Upper lobe of right lung (tissue), 1 donor: Measurements from ENCODE around the gene PSAT1. TPM values are rescaled to one million over a fixed set of nuclear protein-coding genes. Genes with fewer than 3 reads are reported as not detected.

ENCODE experiments used
- ATAC-seq: fragments of 200-7000 bp; cut with Tn5 transposase; one replicate; pipeline ENCODE4 v1.9.1; 2020; ENCODE audit warnings: mild to moderate bottlenecking, moderate library complexity
- DNase-seq: peaks from one replicate; pipeline ENCODE4 v3.0.0-alpha.2; 2020
- H3K27ac ChIP-seq: fragments of 200-600 bp; one replicate; pipeline ENCODE4 v1.8.0; 2022
- H3K27me3 ChIP-seq: fragments of 200-600 bp; one replicate; pipeline ENCODE4 v1.8.0; 2022; ENCODE audit warnings: mild to moderate bottlenecking
- H3K36me3 ChIP-seq: fragments of 200-600 bp; one replicate; pipeline ENCODE4 v1.8.0; 2022
- H3K4me1 ChIP-seq: fragments of 200-600 bp; one replicate; pipeline ENCODE4 v1.8.0; 2022
- H3K4me3 ChIP-seq: fragments of 200-600 bp; one replicate; pipeline ENCODE4 v1.8.0; 2022; ENCODE audit warnings: mild to moderate bottlenecking
- H3K9me3 ChIP-seq: fragments of 200-600 bp; one replicate; pipeline ENCODE4 v1.8.0; 2022
- intact Hi-C: fragments of 100-400 bp; cut with DNase I; formaldehyde crosslinking; loops from one replicate; pipeline ENCODE4 v1.11.0; 2022
- total RNA-seq: library from RNA; stranded (reverse); fragmentation: NEBNext Ultra II Directional; extraction: Animal tissue kit (Norgen Biotek cat#: 25700); gene quantifications from one replicate; pipeline ENCODE4 v1.2.1, GENCODE V29; 2021
- TF ChIP-seq, protein P1 (sequence below): fragments of 200-600 bp; IDR thresholded peaks from one replicate; pipeline ENCODE4 v1.8.0; 2022; ENCODE audit warnings: antibody characterized with exemption
- donor health status: DM: no; HTN: yes; CAD: no; lungs with severe emphysema.

The PSAT1 gene
- total RNA-seq, 1 donor from 2014 or later = 8.2 TPM

DNA sequence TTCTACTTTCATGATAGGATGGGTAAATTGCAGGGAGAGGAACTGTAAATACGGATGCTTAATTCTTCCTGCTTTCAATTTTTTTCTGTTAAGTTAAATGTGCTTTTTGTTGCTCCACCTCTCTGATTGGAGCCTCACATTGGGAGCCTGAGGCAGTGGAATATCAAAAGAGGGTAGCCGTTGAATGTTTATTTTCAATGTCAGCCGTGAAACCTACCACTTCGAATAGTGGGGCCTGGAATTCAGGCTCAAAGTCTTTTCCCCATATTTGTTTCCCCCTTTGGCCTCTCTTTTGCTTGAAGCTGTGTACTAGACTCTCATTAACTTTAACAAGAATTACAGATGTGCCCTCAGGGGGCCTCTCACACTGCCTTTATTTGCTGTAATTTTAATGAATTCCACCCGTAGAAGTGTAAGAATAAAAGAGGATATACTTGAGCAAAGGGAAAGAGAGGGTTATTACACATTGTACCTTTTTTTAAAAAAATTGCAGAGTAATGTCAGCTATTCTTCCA, 29.0 kb downstream of the PSAT1 start:
- Histone ChIP-seq H3K27ac (no peak overlapping the region), H3K27me3 (no peaks in the 10 kb centered on the region), H3K36me3 (no peaks in the 10 kb centered on the region), H3K4me1 (no peaks in the 10 kb centered on the region), H3K4me3 (no peak overlapping the region), H3K9me3 (no peaks in the 10 kb centered on the region)
- intact Hi-C loops = no loop called here
- no peak for ATAC-seq
- TF ChIP-seq, protein P1, sequence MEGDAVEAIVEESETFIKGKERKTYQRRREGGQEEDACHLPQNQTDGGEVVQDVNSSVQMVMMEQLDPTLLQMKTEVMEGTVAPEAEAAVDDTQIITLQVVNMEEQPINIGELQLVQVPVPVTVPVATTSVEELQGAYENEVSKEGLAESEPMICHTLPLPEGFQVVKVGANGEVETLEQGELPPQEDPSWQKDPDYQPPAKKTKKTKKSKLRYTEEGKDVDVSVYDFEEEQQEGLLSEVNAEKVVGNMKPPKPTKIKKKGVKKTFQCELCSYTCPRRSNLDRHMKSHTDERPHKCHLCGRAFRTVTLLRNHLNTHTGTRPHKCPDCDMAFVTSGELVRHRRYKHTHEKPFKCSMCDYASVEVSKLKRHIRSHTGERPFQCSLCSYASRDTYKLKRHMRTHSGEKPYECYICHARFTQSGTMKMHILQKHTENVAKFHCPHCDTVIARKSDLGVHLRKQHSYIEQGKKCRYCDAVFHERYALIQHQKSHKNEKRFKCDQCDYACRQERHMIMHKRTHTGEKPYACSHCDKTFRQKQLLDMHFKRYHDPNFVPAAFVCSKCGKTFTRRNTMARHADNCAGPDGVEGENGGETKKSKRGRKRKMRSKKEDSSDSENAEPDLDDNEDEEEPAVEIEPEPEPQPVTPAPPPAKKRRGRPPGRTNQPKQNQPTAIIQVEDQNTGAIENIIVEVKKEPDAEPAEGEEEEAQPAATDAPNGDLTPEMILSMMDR = no peak
- DNase-seq = no peak

DNA sequence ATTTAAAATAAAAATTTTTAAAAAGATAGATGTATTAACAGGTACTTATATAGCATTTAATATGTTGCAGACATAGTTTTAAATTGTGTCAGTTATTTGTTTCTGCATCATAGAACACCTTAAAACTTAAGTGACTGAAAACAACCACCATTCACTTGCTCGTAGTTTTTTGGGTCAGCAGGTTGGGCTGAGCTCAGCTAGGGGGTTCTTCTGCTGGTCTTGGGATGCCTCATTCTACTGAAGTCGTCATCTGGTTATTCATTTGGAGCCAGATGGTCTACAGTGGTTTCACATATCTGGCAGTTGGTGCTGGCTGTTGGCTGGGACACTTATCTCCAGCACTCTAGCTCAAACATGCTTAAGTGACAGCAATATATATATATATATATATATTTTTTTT, 29.6 kb downstream of the PSAT1 start:
- no peak for DNase-seq
- no peak overlapping the region for H3K27ac ChIP-seq
- intact Hi-C loops = no loop called here
- no peaks in the 10 kb centered on the region for H3K36me3 ChIP-seq
- no peak for ATAC-seq
- no peaks in the 10 kb centered on the region for H3K9me3 ChIP-seq
- no peak overlapping the region for H3K4me3 ChIP-seq
- TF ChIP-seq, protein P1 = no peak
- H3K4me1 ChIP-seq = no peaks in the 10 kb centered on the region
- H3K27me3 ChIP-seq = no peaks in the 10 kb centered on the region

DNA sequence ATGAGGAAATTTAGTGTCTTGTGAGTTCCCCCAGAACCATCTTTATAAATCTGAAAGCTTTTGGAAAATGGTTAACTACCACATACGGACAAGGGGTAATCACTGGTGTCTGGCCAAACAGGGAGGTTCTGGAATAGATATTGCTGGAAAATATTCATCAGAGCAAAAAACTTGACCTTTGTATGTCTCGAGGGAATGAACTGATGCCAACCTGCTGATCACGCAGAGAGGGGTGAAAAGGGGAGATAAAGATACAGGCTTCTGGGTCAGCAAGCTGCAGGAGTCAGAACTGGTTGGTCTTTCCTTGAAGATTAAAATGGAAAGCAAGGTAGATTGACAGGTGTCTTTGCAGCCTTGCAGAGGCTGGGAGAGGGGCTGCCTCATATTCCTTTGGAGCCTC, 35.5 kb downstream of the PSAT1 start:
- TF ChIP-seq, protein P1 = no peak

DNA sequence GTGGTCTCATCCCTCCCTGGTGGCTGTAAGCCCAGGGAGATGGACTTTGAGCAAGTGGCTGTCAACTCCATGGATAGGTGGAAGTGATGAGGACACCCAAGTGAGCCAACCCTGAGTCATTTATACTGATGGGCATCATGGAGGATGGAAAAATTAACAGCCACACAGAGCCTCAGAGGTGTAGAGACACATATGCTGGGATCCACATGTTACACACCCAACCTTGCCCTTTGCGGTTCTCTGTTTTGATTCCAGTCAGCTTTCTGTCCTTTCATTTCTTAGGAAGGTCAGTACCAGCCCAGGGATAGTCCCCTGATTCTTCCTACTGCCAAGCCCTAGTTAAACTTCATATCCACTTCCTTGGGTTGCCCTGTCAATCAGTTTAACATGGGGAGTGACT, 51.9 kb downstream of the PSAT1 start:
- no peak overlapping the region for H3K4me3 ChIP-seq
- H3K36me3 ChIP-seq = no peaks in the 10 kb centered on the region
- TF ChIP-seq, protein P1 = no peak
- intact Hi-C loops = no loop called here
- H3K27ac ChIP-seq = no peak overlapping the region
- ATAC-seq (no peak), DNase-seq (no peak)
- H3K9me3 ChIP-seq = peaks cover 4% of the 10 kb centered on the region
- no peaks in the 10 kb centered on the region for H3K4me1 ChIP-seq
- no peaks in the 10 kb centered on the region for H3K27me3 ChIP-seq

More for the DNA sequence above, 35.5 kb downstream of the PSAT1 start:
- H3K9me3 ChIP-seq = no peaks in the 10 kb centered on the region
- no peaks in the 10 kb centered on the region for H3K36me3 ChIP-seq
- DNase-seq (no peak), ATAC-seq (no peak)
- H3K4me1 ChIP-seq = no peaks in the 10 kb centered on the region
- H3K27me3 ChIP-seq = no peaks in the 10 kb centered on the region
- H3K27ac ChIP-seq = no peak overlapping the region
- intact Hi-C loops = no loop called here
- H3K4me3 ChIP-seq = no peak overlapping the region

DNA sequence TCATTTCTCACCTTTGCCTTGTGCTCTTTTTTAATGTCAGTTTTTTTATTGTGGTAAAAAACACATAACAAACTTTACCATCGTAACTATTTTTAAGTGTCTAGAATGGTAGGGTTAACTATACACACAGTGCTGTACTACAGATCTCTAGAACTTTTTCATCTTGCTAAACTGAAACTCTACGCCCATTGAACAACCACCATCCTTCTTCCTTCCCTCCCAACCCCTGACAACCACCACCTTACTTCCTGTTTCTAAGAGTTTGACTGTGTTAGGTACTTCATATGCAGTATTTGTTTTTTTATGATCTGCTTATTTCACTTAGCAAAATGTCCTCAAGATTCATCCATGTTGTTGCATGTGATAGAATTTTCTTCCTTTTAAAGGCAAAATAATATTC, 54.9 kb downstream of the PSAT1 start:
- intact Hi-C loops = no loop called here
- no peaks in the 10 kb centered on the region for H3K27me3 ChIP-seq
- TF ChIP-seq, protein P1 = no peak
- DNase-seq (no peak), ATAC-seq (no peak)
- no peaks in the 10 kb centered on the region for H3K4me1 ChIP-seq
- H3K27ac ChIP-seq = no peak overlapping the region
- H3K9me3 ChIP-seq = peaks cover 4% of the 10 kb centered on the region
- H3K36me3 ChIP-seq = no peaks in the 10 kb centered on the region
- H3K4me3 ChIP-seq = no peak overlapping the region

DNA sequence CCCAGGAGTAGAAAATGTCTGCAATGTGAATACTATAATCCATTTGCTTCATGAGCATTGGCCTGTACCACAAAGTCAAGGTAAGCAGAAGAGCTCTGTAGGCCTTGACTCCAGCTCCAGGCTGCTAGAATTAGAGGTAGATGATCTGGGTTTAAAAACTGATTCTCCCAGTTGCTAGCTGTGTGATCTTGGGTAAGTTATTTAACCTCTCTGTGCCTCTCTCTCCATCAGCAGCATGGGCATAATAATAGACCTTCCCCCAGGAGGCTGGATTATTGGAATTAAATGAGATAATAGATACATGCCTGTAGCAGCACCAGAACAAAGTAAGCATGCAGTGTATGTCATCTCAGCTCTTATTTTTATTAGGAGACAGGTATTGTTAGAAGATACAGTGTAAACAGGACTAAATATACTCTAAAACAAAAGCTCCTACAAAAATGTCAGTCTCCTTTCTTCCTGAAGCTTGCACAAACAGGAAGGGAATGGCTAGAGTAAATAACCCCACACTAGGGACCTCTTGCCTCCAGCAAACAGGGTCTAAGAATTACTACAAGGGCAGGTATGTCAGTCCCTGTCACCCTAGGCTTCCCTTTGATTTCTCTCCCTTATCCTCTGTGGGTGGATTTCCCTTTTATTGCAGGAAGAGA, 57.5 kb downstream of the PSAT1 start:
- peaks cover 4% of the 10 kb centered on the region for H3K9me3 ChIP-seq
- TF ChIP-seq, protein P1 = no peak
- H3K27me3 ChIP-seq = no peaks in the 10 kb centered on the region
- no peak overlapping the region for H3K4me3 ChIP-seq
- no peak for ATAC-seq
- intact Hi-C loops = no loop called here
- H3K4me1 ChIP-seq = no peaks in the 10 kb centered on the region
- no peak for DNase-seq
- H3K36me3 ChIP-seq = no peaks in the 10 kb centered on the region
- no peak overlapping the region for H3K27ac ChIP-seq
